H1 (cell line): ENCODE measurements around the gene HDAC10. TPM values are rescaled to one million over a fixed set of nuclear protein-coding genes. Genes with fewer than 3 reads are reported as not detected.
A peak's percentile ranks its signal among the peaks of the same experiment; 100 is the strongest.

ENCODE experiments used
- CTCF ChIA-PET: fragments of 300-600 bp; sonication (Branson Sonifier 250); formaldehyde crosslinking; loops from one replicate; lab custom pipeline; 2021; ENCODE audit not compliant: partially characterized antibody; lab: Charles Lee
- POLR2A ChIA-PET: fragments of 300-600 bp; sonication (Branson Sonifier 250); formaldehyde crosslinking; loops from one replicate; lab custom pipeline; 2021; ENCODE audit warnings: inconsistent platforms; ENCODE audit not compliant: partially characterized antibody; lab: Charles Lee
- DNase-seq, 2 experiments: peaks; one replicate each; pipeline versions ENCODE4 v3.0.0 to v3.0.0-alpha.2; 2010 to 2022; ENCODE audit warnings: low spot score in 2 of 2, low read depth in 1 of 2, mixed read lengths in 1 of 2
- FAIRE-seq: peaks from 2 replicates; lab custom pipeline; 2011; peaks lifted over from hg19 to GRCh38; lab: Jason Lieb, UNC
- H2AFZ ChIP-seq: 2 replicates; pipeline ENCODE4 v1.8.1; 2012; ENCODE audit warnings: low read length, inconsistent platforms
- H2AK5ac ChIP-seq: 2 replicates; pipeline ENCODE4 v1.6.1; 2013; ENCODE audit warnings: low read depth, low read length
- H2BK120ac ChIP-seq: replicated peaks from 2 replicates; pipeline ENCODE3; 2013; ENCODE audit warnings: low read depth, low read length, inconsistent platforms
- H2BK12ac ChIP-seq: 2 replicates; pipeline ENCODE4 v1.6.1; 2013; ENCODE audit warnings: low read depth, low read length
- H2BK15ac ChIP-seq: 2 replicates; pipeline ENCODE4 v1.6.1; 2013; ENCODE audit warnings: low read length
- H2BK20ac ChIP-seq: 2 replicates; pipeline ENCODE4 v1.6.1; 2013; ENCODE audit warnings: low read length
- H2BK5ac ChIP-seq: 2 replicates; pipeline ENCODE4 v1.6.1; 2013; ENCODE audit warnings: low read depth, low read length
- H3K14ac ChIP-seq: 2 replicates; pipeline ENCODE4 v1.6.1; 2013; ENCODE audit warnings: inconsistent platforms; ENCODE audit not compliant: insufficient read length
- H3K18ac ChIP-seq: 2 replicates; pipeline ENCODE4 v1.6.1; 2013; ENCODE audit warnings: low read length; ENCODE audit errors: extremely low read depth
- H3K23ac ChIP-seq: 2 replicates; pipeline ENCODE4 v1.6.1; 2013; ENCODE audit warnings: inconsistent platforms; ENCODE audit not compliant: insufficient read length
- H3K23me2 ChIP-seq: 2 replicates; pipeline ENCODE4 v1.6.1; 2013; ENCODE audit warnings: low read depth, low read length
- H3K27ac ChIP-seq: 2 replicates; pipeline ENCODE4 v1.6.1; 2011; ENCODE audit warnings: low read depth, low read length, inconsistent platforms
- H3K27me3 ChIP-seq, 4 experiments: replicated peaks in 1 of 4; 1 replicate in 1 of 4; 2 replicates in 3 of 4; pipeline versions ENCODE4 v1.6.1 to v1.8.1; 2011 to 2013; ENCODE audit warnings: low read length in 3 of 4, mild to moderate bottlenecking in 3 of 4, inconsistent platforms in 2 of 4, mixed read lengths in 2 of 4, moderate library complexity in 1 of 4; ENCODE audit not compliant: control insufficient read depth in 3 of 4, insufficient read depth in 3 of 4; ENCODE audit errors: extremely low read depth in 1 of 4
- H3K36me3 ChIP-seq, 4 experiments: 2 replicates each; pipeline versions ENCODE4 v1.6.1 to v1.8.1; 2011 to 2013; ENCODE audit warnings: mild to moderate bottlenecking in 4 of 4, low read length in 3 of 4, moderate library complexity in 2 of 4, control low read depth in 1 of 4, inconsistent platforms in 1 of 4; ENCODE audit not compliant: insufficient read depth in 4 of 4, control insufficient read depth in 2 of 4
- H3K4ac ChIP-seq: replicated peaks from 2 replicates; pipeline ENCODE3; 2013; ENCODE audit warnings: low read length, low read depth, mixed read lengths, inconsistent platforms; ENCODE audit not compliant: insufficient read length
- H3K4me1 ChIP-seq, 4 experiments: replicated peaks in 1 of 4; 1 replicate in 1 of 4; 2 replicates in 3 of 4; pipeline versions ENCODE4 v1.6.1 to v1.8.1; 2011 to 2013; ENCODE audit warnings: low read length in 3 of 4, inconsistent platforms in 2 of 4, mixed read lengths in 1 of 4; ENCODE audit not compliant: insufficient read depth in 4 of 4, control insufficient read depth in 3 of 4
- H3K4me2 ChIP-seq, 2 experiments: 2 replicates each; pipeline versions ENCODE4 v1.6.1 to v1.8.1; 2011 to 2013; ENCODE audit warnings: low read depth in 2 of 2, low read length in 2 of 2, control low read depth in 1 of 2, inconsistent platforms in 1 of 2, mild to moderate bottlenecking in 1 of 2; ENCODE audit not compliant: insufficient read depth in 1 of 2
- H3K4me3 ChIP-seq, 4 experiments: fragments of 200-600, 300-600 bp in 1 of 4; sonication (generic), shearing (Covaris generic), sonication (Bioruptor Twin) in 1 of 4; 2 replicates each; pipeline versions ENCODE4 v1.5.1 to v1.8.1; 2011 to 2016; ENCODE audit warnings: low read length in 4 of 4, low read depth in 3 of 4, control low read depth in 2 of 4, inconsistent platforms in 2 of 4, mild to moderate bottlenecking in 2 of 4, mixed read lengths in 1 of 4, moderate library complexity in 1 of 4; ENCODE audit not compliant: insufficient read depth in 2 of 4; ENCODE audit errors: extremely low read depth in 1 of 4
- H3K56ac ChIP-seq: replicated peaks from 2 replicates; pipeline ENCODE3; 2013; ENCODE audit warnings: low read depth, mild to moderate bottlenecking, mixed read lengths, low read length, inconsistent platforms; ENCODE audit not compliant: insufficient read length
- H3K79me1 ChIP-seq: 2 replicates; pipeline ENCODE4 v1.6.1; 2013; ENCODE audit warnings: low read depth, low read length, control low read depth
- H3K79me2 ChIP-seq, 2 experiments: 2 replicates each; pipeline versions ENCODE4 v1.6.1 to v1.8.1; 2012 to 2013; ENCODE audit warnings: low read length in 2 of 2, mild to moderate bottlenecking in 2 of 2, inconsistent platforms in 1 of 2; ENCODE audit not compliant: insufficient read depth in 2 of 2, control insufficient read depth in 1 of 2
- H3K9ac ChIP-seq, 4 experiments: replicated peaks in 1 of 4; 1 replicate in 1 of 4; 2 replicates in 3 of 4; pipeline versions ENCODE4 v1.6.1 to v1.8.1; 2011 to 2013; ENCODE audit warnings: low read depth in 3 of 4, low read length in 3 of 4, control low read depth in 2 of 4, mild to moderate bottlenecking in 2 of 4, moderate library complexity in 2 of 4, inconsistent platforms in 1 of 4; ENCODE audit errors: extremely low read depth in 1 of 4
- H3K9me3 ChIP-seq, 2 experiments: 2 replicates each; pipeline versions ENCODE4 v1.6.1 to v1.8.1; 2012 to 2013; ENCODE audit warnings: mild to moderate bottlenecking in 2 of 2, moderate library complexity in 2 of 2, control low read depth in 1 of 2, inconsistent platforms in 1 of 2, low read depth in 1 of 2, low read length in 1 of 2, mixed read lengths in 1 of 2; ENCODE audit not compliant: insufficient read depth in 2 of 2
- H4K20me1 ChIP-seq, 2 experiments: replicated peaks in 1 of 2; 2 replicates each; pipeline versions ENCODE3 to v1.8.1; 2011 to 2013; ENCODE audit warnings: inconsistent platforms in 2 of 2, low read length in 2 of 2, mild to moderate bottlenecking in 1 of 2; ENCODE audit not compliant: insufficient read depth in 2 of 2, control insufficient read depth in 1 of 2
- H4K5ac ChIP-seq: 2 replicates; pipeline ENCODE4 v1.6.1; 2013; ENCODE audit warnings: low read length, low read depth, mixed read lengths, inconsistent platforms; ENCODE audit not compliant: insufficient read length
- H4K8ac ChIP-seq: 2 replicates; pipeline ENCODE4 v1.8.0; 2013; ENCODE audit warnings: mild to moderate bottlenecking, moderate library complexity, low read length, inconsistent platforms; ENCODE audit not compliant: insufficient read depth; ENCODE audit errors: extremely low read depth
- H4K91ac ChIP-seq: replicated peaks from 2 replicates; pipeline ENCODE3; 2013; ENCODE audit warnings: low read length, mixed read lengths, inconsistent platforms; ENCODE audit not compliant: insufficient read length
- BCL11A ChIP-seq, 2 experiments: IDR thresholded peaks; one replicate each; pipeline ENCODE4 v1.6.1; 2011; ENCODE audit warnings: low read depth in 2 of 2, low read length in 2 of 2, mild to moderate bottlenecking in 2 of 2
- CBX5 ChIP-seq: fragments of 300-800, 300-1000 bp; sonication (generic); IDR thresholded peaks from 2 replicates; pipeline ENCODE4 v1.7.1; 2016; ENCODE audit warnings: antibody characterized with exemption, low read length, low read depth
- CEBPB ChIP-seq: IDR thresholded peaks from 2 replicates; pipeline ENCODE4 v1.6.1; 2012; ENCODE audit warnings: low read depth, low read length
- EP300 ChIP-seq, 2 experiments: IDR thresholded peaks; 1 replicate in 1 of 2; 2 replicates in 1 of 2; pipeline ENCODE4 v1.6.1; 2011 to 2012; ENCODE audit warnings: low read depth in 2 of 2, low read length in 2 of 2, mild to moderate bottlenecking in 2 of 2, borderline replicate concordance in 1 of 2, inconsistent platforms in 1 of 2, moderate library complexity in 1 of 2
- GTF2F1 ChIP-seq: IDR thresholded peaks from 2 replicates; pipeline ENCODE4 v1.6.1; 2012; ENCODE audit warnings: low read depth, low read length, improper control_type of control experiment, borderline replicate concordance
- JUND ChIP-seq: IDR thresholded peaks from 2 replicates; pipeline ENCODE4 v1.6.1; 2011; ENCODE audit warnings: mild to moderate bottlenecking, improper control_type of control experiment, low read length
- POLR2A ChIP-seq, 2 experiments: IDR thresholded peaks; 1 replicate in 1 of 2; 2 replicates in 1 of 2; pipeline ENCODE4 v1.6.1; 2011; ENCODE audit warnings: low read depth in 2 of 2, low read length in 2 of 2, mild to moderate bottlenecking in 2 of 2; ENCODE audit errors: control extremely low read depth in 1 of 2
- SAP30 ChIP-seq: fragments of 300-600 bp; sonication (generic); IDR thresholded peaks from 2 replicates; pipeline ENCODE4 v1.7.1; 2012; ENCODE audit warnings: low read length, moderate library complexity, mild to moderate bottlenecking, inconsistent platforms; ENCODE audit not compliant: insufficient read depth, insufficient replicate concordance
- SP1 ChIP-seq: IDR thresholded peaks from 2 replicates; pipeline ENCODE4 v1.6.1; 2011; ENCODE audit warnings: low read depth, low read length
- TAF7 ChIP-seq: optimal IDR thresholded peaks from 2 replicates; pipeline ENCODE3; 2011; ENCODE audit warnings: low read depth, mild to moderate bottlenecking, inconsistent platforms, low read length, moderate library complexity, borderline replicate concordance
- TBP ChIP-seq: IDR thresholded peaks from 2 replicates; pipeline ENCODE4 v1.6.1; 2011; ENCODE audit warnings: low read depth, low read length, improper control_type of control experiment
- TCF12 ChIP-seq: IDR thresholded peaks from 2 replicates; pipeline ENCODE4 v1.6.1; 2011; ENCODE audit warnings: low read depth, mild to moderate bottlenecking, low read length
- TEAD4 ChIP-seq: IDR thresholded peaks from 2 replicates; pipeline ENCODE4 v1.6.1; 2012; ENCODE audit warnings: low read depth, low read length, inconsistent platforms, mixed read lengths
- WGBS, 2 experiments: shearing (Covaris generic) in 1 of 2; methylation state at CpG; one replicate each; pipeline versions ENCODE4 v1.1.6 to v1.1.7; 2013 to 2015; ENCODE audit warnings: low lambda C conversion rate in 2 of 2, mixed read lengths in 2 of 2, inconsistent platforms in 1 of 2, low coverage in 1 of 2, missing lambda C conversion rate in 1 of 2; ENCODE audit not compliant: insufficient replicate concordance in 2 of 2, insufficient coverage in 1 of 2, insufficient read length in 1 of 2; ENCODE audit errors: extremely low coverage in 1 of 2, missing lambda C conversion rate in 1 of 2; 5-methylcytosine and 5-hydroxymethylcytosine counted together
- polyA plus RNA-seq, 7 experiments: library from polyadenylated mRNA; depleted of rRNA in 3 of 7; stranded (reverse) in 5 of 7; unstranded in 2 of 7; fragments of >200 nt in 5 of 7; fragments of 200-250 nt in 2 of 7; gene quantifications; 1 replicate in 5 of 7; 2 replicates in 1 of 7; 4 replicates in 1 of 7; pipeline versions ENCODE4 v1.2.1 to v1.2.3, GENCODE V29; 2011 to 2013; ENCODE audit warnings: missing spikeins in 2 of 7, mixed read lengths in 2 of 7
- total RNA-seq: library from RNA; stranded (reverse); fragmentation: NEBNext Ultra II Directional; extraction: Animal tissue kit (Norgen Biotek cat#: 25700); gene quantifications from 2 replicates; pipeline ENCODE4 v1.2.1, GENCODE V29; 2021

HDAC10 gene
- total and polyA plus RNA-seq, 2 of the 8 experiments (the other 6 are each of a cell fraction or from before 2014, with no cell fraction given): 11.2 to 26.4 TPM

DNA sequence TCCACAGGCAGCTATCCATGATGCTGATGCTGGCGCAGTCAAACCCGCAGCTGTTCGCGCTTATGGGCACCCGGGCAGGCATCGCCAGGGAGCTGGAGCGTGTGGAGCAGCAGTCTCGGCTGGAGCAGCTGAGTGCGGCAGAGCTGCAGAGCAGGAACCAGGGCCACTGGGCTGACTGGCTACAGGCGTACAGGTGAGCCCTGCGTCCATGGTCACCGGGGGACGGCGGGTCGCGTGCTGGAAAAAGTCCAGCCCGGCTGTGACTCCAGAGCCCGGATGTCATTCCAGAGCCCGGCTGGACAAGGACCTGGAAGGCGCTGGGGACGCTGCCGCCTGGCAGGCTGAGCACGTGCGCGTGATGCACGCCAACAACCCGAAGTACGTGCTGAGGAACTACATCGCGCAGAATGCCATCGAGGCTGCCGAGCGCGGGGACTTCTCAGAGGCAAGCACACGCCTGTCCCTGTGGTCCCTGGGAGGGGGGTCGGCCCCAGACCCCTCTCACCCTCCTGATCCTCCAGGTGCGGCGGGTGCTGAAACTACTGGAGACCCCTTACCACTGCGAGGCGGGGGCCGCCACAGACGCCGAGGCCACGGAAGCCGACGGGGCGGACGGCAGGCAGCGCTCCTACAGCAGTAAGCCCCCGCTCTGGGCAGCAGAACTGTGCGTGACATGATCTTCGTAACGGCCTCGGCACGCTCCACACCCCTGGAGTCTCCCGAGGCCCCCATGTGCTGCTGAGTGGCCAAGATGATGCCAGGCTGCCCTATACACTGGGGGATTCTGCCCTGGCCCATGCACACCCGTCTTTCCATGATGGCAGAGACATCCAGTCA is 34.2 kb downstream of the HDAC10 start:
- H3K36me3 ChIP-seq: peaks cover 8 to 48% (median 32%) of the 10 kb centered on the region in 4 experiments
- H2BK20ac ChIP-seq: no peak overlapping the region
- H4K20me1 ChIP-seq: peaks cover 9 to 30% of the 10 kb centered on the region in 2 experiments
- no peak overlapping the region for H2BK120ac ChIP-seq
- no peak overlapping the region for H3K56ac ChIP-seq
- no peak for FAIRE-seq
- no peak overlapping the region for H3K4me3 ChIP-seq
- H3K23ac ChIP-seq: no peak overlapping the region
- H3K4ac ChIP-seq: no peak overlapping the region
- H3K4me2 ChIP-seq: no peak overlapping the region
- H3K23me2 ChIP-seq: no peaks in the 10 kb centered on the region
- CTCF ChIA-PET: interaction anchor here (0.7 kb wide), 1 partner anchor 59 kb away, joined by 3 read pairs; no protein-coding TSS in a partner anchor
- H3K27me3 ChIP-seq: no peaks in the 10 kb centered on the region
- H3K4me1 ChIP-seq: peaks cover 0 to 11% (median 2%) of the 10 kb centered on the region in 4 experiments; a peak in 3 of 7 replicates
- no peak overlapping the region for H3K18ac ChIP-seq
- no peaks in the 10 kb centered on the region; the same call in 1 of the 2 replicates for H3K79me1 ChIP-seq
- H2BK5ac ChIP-seq: no peak overlapping the region
- no peak overlapping the region for H2AFZ ChIP-seq
- H2BK15ac ChIP-seq: no peak overlapping the region
- H4K5ac ChIP-seq: no peak overlapping the region
- H3K9ac ChIP-seq: no peak overlapping the region
- H4K91ac ChIP-seq: no peak overlapping the region
- H4K8ac ChIP-seq: peak overlapping the region; percentile 46
- no peak overlapping the region for H3K14ac ChIP-seq
- 97% methylated on average over 49 of the region's 57 CpGs; no CpG with 5 or more reads in 1 of the 2 experiments for WGBS, 2 experiments
- H2BK12ac ChIP-seq: no peak overlapping the region
- no peak for DNase-seq
- H3K79me2 ChIP-seq: peaks cover 0 to 10% of the 10 kb centered on the region in 2 experiments; a peak in 1 of 4 replicates
- no peaks in the 10 kb centered on the region; a peak in 1 of 4 replicates for H3K9me3 ChIP-seq
- POLR2A ChIA-PET: interaction anchor here (1.4 to 2.9 kb wide), 4 partner anchors 8 to 27 kb away, joined by 5 to 10 read pairs (median 7); no protein-coding TSS in a partner anchor
- H3K27ac ChIP-seq: no peak overlapping the region
- no peak overlapping the region for H2AK5ac ChIP-seq
- TF ChIP-seq TBP (no peak), CEBPB (no peak), BCL11A (IDR thresholded peaks at IDR 0.05; ENCODE audit: low read depth in 2 of 2, low read length in 2 of 2) (no peak), POLR2A (IDR thresholded peaks at IDR 0.05; ENCODE audit: control extremely low read depth in 1 of 2, low read depth in 2 of 2, low read length in 2 of 2) (no peak), GTF2F1 (no peak), EP300 (IDR thresholded peaks at IDR 0.05; ENCODE audit: borderline replicate concordance in 1 of 2, low read depth in 2 of 2, low read length in 2 of 2) (no peak), TCF12 (no peak), SAP30 (no peak), CBX5 (no peak), JUND (no peak), TAF7 (no peak), SP1 (no peak), TEAD4 (no peak)
